OCI-LY7 (cell line): ENCODE measurements around the gene GPR156. TPM values are rescaled to one million over a fixed set of nuclear protein-coding genes. Genes with fewer than 3 reads are reported as not detected.

Experiments used
- small RNA-seq: library from RNA; depleted of rRNA; stranded (forward); fragments of <200 nt; gene quantifications from one replicate; pipeline ENCODE3, GENCODE V24; 2014
- total RNA-seq, 2 experiments: library from RNA; depleted of rRNA in 1 of 2; stranded (reverse); fragments of >200 nt in 1 of 2; shearing (Covaris generic) in 1 of 2; gene quantifications; 2 replicates each; pipeline ENCODE4 v1.2.3, GENCODE V29; 2014 to 2022

The GPR156 gene
- total RNA-seq, 2 experiments from 2014 or later, result 0.03 to 0.13 TPM

Small RNAs within 50 kb of the gene (small RNA-seq; reads per million reads assigned to genes)
- not detected for gene RF00019
- gene RN7SL397P, result not detected

Other genes with a start within 250 kb of the GPR156 start
- 25.5 and 26.6 TPM in 2 replicates for gene GSK3B, start 190.8 kb downstream of the GPR156 start, total RNA-seq (2014; rRNA removed; shearing (Covaris generic))
- 35.5 and 40.9 TPM in 2 replicates for gene GSK3B, start 190.8 kb downstream of the GPR156 start, total RNA-seq (2022)
- gene LRRC58, start 64.1 kb upstream of the GPR156 start, total RNA-seq (2014; rRNA removed; shearing (Covaris generic)), result 21.5 and 24.1 TPM in 2 replicates
- gene LRRC58, start 64.1 kb upstream of the GPR156 start, total RNA-seq (2022), result 29.6 and 30.2 TPM in 2 replicates
- 0.03 and 0.09 TPM in 2 replicates for gene FSTL1, start 165.8 kb upstream of the GPR156 start, total RNA-seq (2014; rRNA removed; shearing (Covaris generic))
- gene FSTL1, start 165.8 kb upstream of the GPR156 start, total RNA-seq (2022), result 0.74 and 0.79 TPM in 2 replicates